ENCODE measurements around the gene HASPIN.

DNA sequence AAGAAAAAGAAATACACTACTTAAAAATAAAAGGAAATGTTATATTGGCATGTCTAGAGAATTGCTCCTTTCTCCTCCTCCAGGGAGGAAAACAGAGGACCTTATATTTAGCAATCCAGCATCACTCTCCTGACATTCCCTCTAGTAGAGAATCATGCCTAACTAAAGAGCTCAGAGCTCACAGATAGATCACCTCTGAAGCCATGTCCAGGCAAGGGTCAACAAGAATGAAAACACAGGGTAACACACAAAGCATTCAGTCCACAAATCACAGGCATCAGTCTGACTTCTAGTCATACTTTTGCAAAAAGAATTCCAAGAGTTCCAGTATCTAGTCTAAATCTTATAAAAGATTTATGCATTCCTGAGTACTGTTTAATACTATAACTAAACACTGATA lies 4.4 kb upstream of the HASPIN start:
- TF ChIP-seq CTCF (IDR thresholded peaks at IDR 0.05) (no peak), POLR2A (IDR thresholded peaks at IDR 0.05) (no peak)
